Endothelial cell of umbilical vein (primary cell): Measurements from ENCODE around the gene VWA5B2. TPM values are rescaled to one million over a fixed set of nuclear protein-coding genes. Genes with fewer than 3 reads are reported as not detected.

ENCODE experiments used
- BruUV-seq: library from RNA; stranded (reverse); fragments of 400-500 nt; replicated peaks from 2 replicates; lab custom pipeline; 2021; lab: Mats Ljungman, UMichigan
- CTCF ChIA-PET: fragments of 300-600, 350-600 bp; sonication (Branson Sonifier 250); formaldehyde crosslinking; loops from one replicate; lab custom pipeline; 2021; ENCODE audit warnings: antibody characterized with exemption, inconsistent platforms; lab: Charles Lee
- POLR2A ChIA-PET: fragments of 300-600, 350-600 bp; sonication (Branson Sonifier 250); formaldehyde crosslinking; loops from one replicate; lab custom pipeline; 2021; ENCODE audit warnings: antibody characterized with exemption, inconsistent platforms; lab: Charles Lee
- DNase-seq: peaks from one replicate; pipeline ENCODE4 v3.0.0-alpha.2; 2011; ENCODE audit warnings: low read depth, low spot score
- FAIRE-seq: peaks from 2 replicates; lab custom pipeline; 2011; peaks lifted over from hg19 to GRCh38; lab: Jason Lieb, UNC
- H2AFZ ChIP-seq: 2 replicates; pipeline ENCODE4 v1.6.0; 2012; ENCODE audit warnings: low read depth, low read length, control low read depth, inconsistent platforms
- H3K27ac ChIP-seq: 2 replicates; pipeline ENCODE4 v1.5.1; 2011; ENCODE audit warnings: low read depth, mild to moderate bottlenecking, control low read depth, low read length, moderate library complexity; ENCODE audit not compliant: insufficient read depth
- H3K27me3 ChIP-seq, 2 experiments: 2 replicates each; pipeline versions ENCODE4 v1.6.0 to v1.6.1; 2011; ENCODE audit warnings: low read length in 2 of 2, mixed read lengths in 1 of 2; ENCODE audit not compliant: control insufficient read depth in 2 of 2, insufficient read depth in 2 of 2
- H3K36me3 ChIP-seq, 2 experiments: 2 replicates in 1 of 2; 3 replicates in 1 of 2; pipeline ENCODE4 v1.5.1; 2011; ENCODE audit warnings: low read length in 2 of 2, mild to moderate bottlenecking in 1 of 2, moderate library complexity in 1 of 2; ENCODE audit not compliant: control insufficient read depth in 2 of 2, insufficient read depth in 2 of 2; ENCODE audit errors: extremely low read depth in 1 of 2
- H3K4me1 ChIP-seq: 3 replicates; pipeline ENCODE4 v1.5.1; 2011; ENCODE audit warnings: mild to moderate bottlenecking, low read length; ENCODE audit not compliant: control insufficient read depth, insufficient read depth; ENCODE audit errors: extremely low read depth
- H3K4me2 ChIP-seq: 2 replicates; pipeline ENCODE4 v1.6.1; 2011; ENCODE audit warnings: low read length, control low read depth, mixed read lengths; ENCODE audit not compliant: insufficient read depth
- H3K4me3 ChIP-seq, 3 experiments: fragments of 200-600 bp in 1 of 3; sonication (generic), shearing (Covaris generic) in 1 of 3; replicated peaks in 1 of 3; 2 replicates each; pipeline ENCODE4 v1.5.1; 2011 to 2016; ENCODE audit warnings: control low read depth in 3 of 3, low read length in 3 of 3, mild to moderate bottlenecking in 2 of 3, inconsistent platforms in 1 of 3, low read depth in 1 of 3, moderate library complexity in 1 of 3; ENCODE audit not compliant: insufficient read depth in 1 of 3
- H3K79me2 ChIP-seq: 2 replicates; pipeline ENCODE4 v1.6.0; 2012; ENCODE audit warnings: low read length, inconsistent platforms; ENCODE audit not compliant: control insufficient read depth, insufficient read depth
- H3K9ac ChIP-seq: replicated peaks from 2 replicates; pipeline ENCODE3; 2011; ENCODE audit warnings: low read length, control low read depth; ENCODE audit not compliant: insufficient read depth; ENCODE audit errors: extremely low read depth
- H3K9me1 ChIP-seq: replicated peaks from 3 replicates; pipeline ENCODE4 v1.6.0; 2011; ENCODE audit warnings: mild to moderate bottlenecking, low read length; ENCODE audit not compliant: control insufficient read depth, insufficient read depth; ENCODE audit errors: extremely low read depth
- H3K9me3 ChIP-seq: replicated peaks from 2 replicates; pipeline ENCODE4 v1.5.1; 2012; ENCODE audit warnings: low read length, inconsistent platforms; ENCODE audit not compliant: control insufficient read depth, insufficient read depth
- H4K20me1 ChIP-seq: replicated peaks from 2 replicates; pipeline ENCODE3; 2011; ENCODE audit warnings: mild to moderate bottlenecking, low read length; ENCODE audit not compliant: control insufficient read depth, insufficient read depth; ENCODE audit errors: extremely low read depth
- CTCF ChIP-seq, 2 donors: IDR thresholded peaks; 1 replicate in 1 of 2; 2 replicates in 1 of 2; pipeline ENCODE4 v1.5.1; 2011; ENCODE audit warnings: low read length in 2 of 2, mild to moderate bottlenecking in 2 of 2, moderate library complexity in 2 of 2, control low read depth in 1 of 2, inconsistent platforms in 1 of 2, low read depth in 1 of 2; ENCODE audit not compliant: insufficient read depth in 1 of 2; ENCODE audit errors: extremely low read depth in 1 of 2
- EZH2 ChIP-seq: IDR thresholded peaks from 2 replicates; pipeline ENCODE4 v1.6.1; 2012; ENCODE audit warnings: borderline replicate concordance, low read depth, mild to moderate bottlenecking, moderate library complexity, low read length, inconsistent platforms; ENCODE audit not compliant: severe bottlenecking
- FOS ChIP-seq: IDR thresholded peaks from 2 replicates; pipeline ENCODE4 v1.6.1; 2011; ENCODE audit warnings: mild to moderate bottlenecking, low read length, moderate library complexity, borderline replicate concordance; ENCODE audit not compliant: insufficient read depth
- GATA2 ChIP-seq: IDR thresholded peaks from 2 replicates; pipeline ENCODE4 v1.7.0; 2011; ENCODE audit warnings: low read depth, mild to moderate bottlenecking, moderate library complexity, mixed read lengths, low read length; ENCODE audit not compliant: insufficient read length, insufficient read depth
- JUN ChIP-seq: IDR thresholded peaks from 2 replicates; pipeline ENCODE4 v1.6.1; 2011; ENCODE audit warnings: borderline replicate concordance, low read depth; ENCODE audit not compliant: insufficient read length, insufficient read depth
- MAX ChIP-seq: IDR thresholded peaks from 2 replicates; pipeline ENCODE4 v1.6.1; 2011; ENCODE audit not compliant: insufficient read depth, insufficient read length
- MYC ChIP-seq: IDR thresholded peaks from one replicate; pipeline ENCODE4 v1.6.1; 2011; ENCODE audit warnings: mild to moderate bottlenecking, low read depth, low read length
- POLR2A ChIP-seq: IDR thresholded peaks from 2 replicates; pipeline ENCODE4 v1.6.1; 2012; ENCODE audit warnings: low read depth, mild to moderate bottlenecking, control low read depth, low read length
- POLR2AphosphoS5 ChIP-seq: IDR thresholded peaks from 2 replicates; pipeline ENCODE4 v1.6.1; 2012; ENCODE audit warnings: low read depth, mild to moderate bottlenecking, control low read depth, low read length, moderate library complexity; ENCODE audit not compliant: insufficient read depth
- dilution Hi-C: fragments of 300-500 bp; cut with MboI; formaldehyde crosslinking; loops from one replicate; pipeline ENCODE4 v1.15.0; 2019; ENCODE audit warnings: low sequenced_read_pairs; ENCODE audit not compliant: extremely low pct_ligation_motif_present
- intact Hi-C: fragments of 100-400 bp; cut with micrococcal nuclease; formaldehyde crosslinking; loops from one replicate; pipeline ENCODE4 v1.10.0; 2022
- polyA plus RNA-seq, 4 experiments: library from polyadenylated mRNA; depleted of rRNA in 3 of 4; stranded (reverse) in 3 of 4; unstranded in 1 of 4; fragments of >200 nt; gene quantifications; 2 replicates each; pipeline versions ENCODE4 v1.2.1 to v1.2.3, GENCODE V29; 2011 to 2012; ENCODE audit warnings: missing spikeins in 1 of 4
- total RNA-seq: library from RNA; stranded (reverse); gene quantifications from 2 replicates; pipeline ENCODE4 v1.2.3, GENCODE V29; 2021

The VWA5B2 gene
- total and polyA plus RNA-seq, 2 donors (not counting 3 experiments of a cell fraction or from before 2014, with no cell fraction given) = 0.03 TPM; not detected in 1

GRCh38 chr3:184203526-184203925 lies 25.9 kb upstream of the VWA5B2 start:
- Histone ChIP-seq H3K4me2 (no peak overlapping the region), H3K4me1 (no peaks in the 10 kb centered on the region), H3K9me3 (no peaks in the 10 kb centered on the region), H3K79me2 (no peaks in the 10 kb centered on the region), H3K27me3 (peaks cover 7% of the 10 kb centered on the region in 2 experiments), H3K36me3 (no peaks in the 10 kb centered on the region), H3K9me1 (no peaks in the 10 kb centered on the region), H2AFZ (no peak overlapping the region), H3K27ac (no peak overlapping the region), H3K4me3 (no peak overlapping the region), H3K9ac (no peak overlapping the region), H4K20me1 (no peaks in the 10 kb centered on the region)
- BruUV-seq = no TSS peak
- ChIA-PET POLR2A (no interaction called here), CTCF (interaction anchor here (0.5 to 1.4 kb wide), 4 partner anchors 13 to 308 kb away, joined by 3 to 5 read pairs (median 3); no protein-coding TSS in a partner anchor)
- dilution Hi-C loops = no loop called here
- TF ChIP-seq MYC (no peak), JUN (no peak), EZH2 (no peak), FOS (no peak), CTCF (IDR thresholded peaks at IDR 0.05; ENCODE audit: extremely low read depth in 1 of 2, insufficient read depth in 1 of 2, low read depth in 1 of 2, low read length in 2 of 2) (no peak), MAX (no peak), POLR2AphosphoS5 (no peak), GATA2 (no peak), POLR2A (no peak)
- no peak for DNase-seq
- intact Hi-C loops = no loop called here
- FAIRE-seq = no peak
